Osteocyte (in vitro differentiated cells): ENCODE measurements around the gene CELF4. TPM values are rescaled to one million over a fixed set of nuclear protein-coding genes. Genes with fewer than 3 reads are reported as not detected.
"Not testable (repeated sequence)": the region's sequence is repeated elsewhere in the genome, so short reads cannot be mapped to it uniquely, and the experiment has no call there.

Source experiments
- DNase-seq: peaks from one replicate; pipeline ENCODE4 v3.0.0; 2021; ENCODE audit warnings: mixed read lengths; ENCODE audit not compliant: unreplicated experiment; ENCODE audit errors: extremely low spot score
- H3K27ac Mint-ChIP-seq: one replicate; pipeline ENCODE4 v1.8.0; 2021; ENCODE audit warnings: mild to moderate bottlenecking, mixed read lengths; ENCODE audit not compliant: unreplicated experiment
- H3K27me3 Mint-ChIP-seq: one replicate; pipeline ENCODE4 v1.8.0; 2021; ENCODE audit warnings: mixed read lengths; ENCODE audit not compliant: unreplicated experiment
- H3K36me3 Mint-ChIP-seq: one replicate; pipeline ENCODE4 v1.8.0; 2021; ENCODE audit warnings: mixed read lengths; ENCODE audit not compliant: unreplicated experiment
- H3K4me1 Mint-ChIP-seq: one replicate; pipeline ENCODE4 v1.8.0; 2021; ENCODE audit warnings: mixed read lengths; ENCODE audit not compliant: unreplicated experiment
- H3K4me3 Mint-ChIP-seq: one replicate; pipeline ENCODE4 v1.8.0; 2021; ENCODE audit warnings: mild to moderate bottlenecking, moderate library complexity, mixed read lengths; ENCODE audit not compliant: unreplicated experiment
- H3K9me3 Mint-ChIP-seq: one replicate; pipeline ENCODE4 v1.8.0; 2021; ENCODE audit warnings: mixed read lengths; ENCODE audit not compliant: unreplicated experiment
- CTCF ChIP-seq: fragments of 200-600 bp; sonication (generic); IDR thresholded peaks from 2 replicates; pipeline ENCODE4 v1.5.0; 2021; ENCODE audit warnings: antibody characterized with exemption, mild to moderate bottlenecking, moderate library complexity
- total RNA-seq: library from RNA; stranded (reverse); gene quantifications from 2 replicates; pipeline ENCODE4 v1.2.1, GENCODE V29; 2021

CELF4 gene
- total RNA-seq, 1 donor from 2014 or later = not detected

- no peak for DNase-seq
- Mint-ChIP-seq H3K4me1 (no peaks in the 10 kb centered on the region), H3K4me3 (no peak overlapping the region), H3K9me3 (no peaks in the 10 kb centered on the region), H3K27me3 (peaks cover 3% of the 10 kb centered on the region), H3K27ac (no peak overlapping the region), H3K36me3 (no peaks in the 10 kb centered on the region)
- TF ChIP-seq CTCF = no peak
Observed at GRCh38 chr18:37470986-37471385, 94.6 kb downstream of the CELF4 start.

- DNase-seq = no peak
- no peaks in the 10 kb centered on the region for H3K27me3 Mint-ChIP-seq
- no peak overlapping the region for H3K4me3 Mint-ChIP-seq
- TF ChIP-seq CTCF = no peak
- H3K4me1 Mint-ChIP-seq = no peaks in the 10 kb centered on the region
- H3K27ac Mint-ChIP-seq = no peak overlapping the region
- H3K36me3 Mint-ChIP-seq = no peaks in the 10 kb centered on the region
- H3K9me3 Mint-ChIP-seq = no peaks in the 10 kb centered on the region
Observed at GRCh38 chr18:37467002-37467662, 98.5 kb downstream of the CELF4 start.

GRCh38 chr18:37465958-37466357 lies 99.6 kb downstream of the CELF4 start:
- H3K27ac Mint-ChIP-seq = no peak overlapping the region
- no peak overlapping the region for H3K4me3 Mint-ChIP-seq

GRCh38 chr18:37464257-37464656 lies 101.3 kb downstream of the CELF4 start:
- Mint-ChIP-seq H3K27ac (no peak overlapping the region), H3K27me3 (no peaks in the 10 kb centered on the region), H3K4me1 (no peaks in the 10 kb centered on the region), H3K36me3 (no peaks in the 10 kb centered on the region), H3K4me3 (no peak overlapping the region), H3K9me3 (no peaks in the 10 kb centered on the region)
- no peak for DNase-seq
- TF ChIP-seq CTCF = no peak

More at GRCh38 chr18:37465958-37466357, 99.6 kb downstream of the CELF4 start:
- H3K9me3 Mint-ChIP-seq = no peaks in the 10 kb centered on the region
- DNase-seq = no peak
- no peak for TF ChIP-seq CTCF
- H3K27me3 Mint-ChIP-seq = no peaks in the 10 kb centered on the region
- no peaks in the 10 kb centered on the region for H3K36me3 Mint-ChIP-seq
- H3K4me1 Mint-ChIP-seq = no peaks in the 10 kb centered on the region

GRCh38 chr18:37461329-37461728 lies 104.3 kb downstream of the CELF4 start:
- H3K4me3 Mint-ChIP-seq, DNase-seq, H3K9me3 Mint-ChIP-seq, H3K4me1 Mint-ChIP-seq, H3K36me3 Mint-ChIP-seq, H3K27me3 Mint-ChIP-seq, H3K27ac Mint-ChIP-seq: not testable (repeated sequence)

GRCh38 chr18:37460604-37461003 lies 105.0 kb downstream of the CELF4 start:
- H3K27ac Mint-ChIP-seq = no peak overlapping the region
- DNase-seq = no peak
- no peaks in the 10 kb centered on the region for H3K4me1 Mint-ChIP-seq
- no peaks in the 10 kb centered on the region for H3K9me3 Mint-ChIP-seq
- H3K36me3 Mint-ChIP-seq = no peaks in the 10 kb centered on the region
- no peaks in the 10 kb centered on the region for H3K27me3 Mint-ChIP-seq
- TF ChIP-seq CTCF = no peak
- H3K4me3 Mint-ChIP-seq = no peak overlapping the region
